H1 (cell line): ENCODE results near the gene TLCD3B. TPM values are rescaled to one million over a fixed set of nuclear protein-coding genes. Genes with fewer than 3 reads are reported as not detected.

ENCODE experiments used
- POLR2AphosphoS5 ChIP-seq: IDR thresholded peaks from 2 replicates; pipeline ENCODE4 v1.6.1; 2011; ENCODE audit warnings: low read depth, low read length
- polyA plus RNA-seq, 7 experiments: library from polyadenylated mRNA; depleted of rRNA in 3 of 7; stranded (reverse) in 5 of 7; unstranded in 2 of 7; fragments of >200 nt in 5 of 7; fragments of 200-250 nt in 2 of 7; gene quantifications; 1 replicate in 5 of 7; 2 replicates in 1 of 7; 4 replicates in 1 of 7; pipeline versions ENCODE4 v1.2.1 to v1.2.3, GENCODE V29; 2011 to 2013; ENCODE audit warnings: missing spikeins in 2 of 7, mixed read lengths in 2 of 7
- total RNA-seq: library from RNA; stranded (reverse); fragmentation: NEBNext Ultra II Directional; extraction: Animal tissue kit (Norgen Biotek cat#: 25700); gene quantifications from 2 replicates; pipeline ENCODE4 v1.2.1, GENCODE V29; 2021

The TLCD3B gene
- total and polyA plus RNA-seq, 2 of the 8 experiments (the other 6 are each of a cell fraction or from before 2014, with no cell fraction given), result 15.2 to 26.9 TPM

DNA sequence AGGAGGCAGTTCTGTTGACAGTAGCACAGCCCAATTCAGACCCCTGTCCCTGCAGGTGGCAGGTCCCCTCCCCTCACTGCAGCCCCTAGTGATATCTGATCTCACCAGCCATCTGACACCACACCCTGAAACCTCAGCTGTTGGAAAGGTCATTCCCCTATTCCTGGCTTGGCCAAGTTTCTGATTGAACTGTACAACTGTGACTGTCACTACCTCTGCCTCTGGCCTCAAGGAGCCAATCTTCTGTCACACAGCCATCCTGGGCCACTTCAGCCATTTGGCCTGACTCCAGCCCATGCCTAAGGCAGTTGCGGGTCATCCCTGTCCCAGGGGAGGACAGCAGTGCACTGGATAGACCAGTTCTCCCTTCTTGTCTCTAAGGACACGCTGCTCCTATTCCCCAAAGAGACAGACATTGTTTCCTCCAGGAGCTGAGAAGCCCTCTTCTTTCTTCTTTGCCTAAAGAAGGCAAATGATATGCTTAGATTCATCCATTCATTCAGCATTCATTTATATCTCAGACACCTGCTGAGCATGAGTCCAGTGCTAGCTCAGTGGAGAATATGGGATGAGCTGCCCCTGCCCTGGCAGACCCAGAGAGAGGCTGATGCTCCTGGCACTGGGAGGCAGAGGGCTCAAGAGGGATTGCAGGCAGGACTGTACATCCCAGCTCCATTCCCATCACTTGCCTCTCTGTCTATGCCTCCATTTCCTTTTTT is 29.9 kb upstream of the TLCD3B start (continued):
- no peak for TF ChIP-seq POLR2AphosphoS5
